NCI-H2107 treated with DMSO at 0.1 percent for 48 hours (cell line): ENCODE results near the gene TM9SF3.

ENCODE experiments used
- DNase-seq: peaks from one replicate; lab custom pipeline; 2025; ENCODE audit not compliant: unreplicated experiment; lab: John Stamatoyannopoulos, UW

TM9SF3 gene

DNA sequence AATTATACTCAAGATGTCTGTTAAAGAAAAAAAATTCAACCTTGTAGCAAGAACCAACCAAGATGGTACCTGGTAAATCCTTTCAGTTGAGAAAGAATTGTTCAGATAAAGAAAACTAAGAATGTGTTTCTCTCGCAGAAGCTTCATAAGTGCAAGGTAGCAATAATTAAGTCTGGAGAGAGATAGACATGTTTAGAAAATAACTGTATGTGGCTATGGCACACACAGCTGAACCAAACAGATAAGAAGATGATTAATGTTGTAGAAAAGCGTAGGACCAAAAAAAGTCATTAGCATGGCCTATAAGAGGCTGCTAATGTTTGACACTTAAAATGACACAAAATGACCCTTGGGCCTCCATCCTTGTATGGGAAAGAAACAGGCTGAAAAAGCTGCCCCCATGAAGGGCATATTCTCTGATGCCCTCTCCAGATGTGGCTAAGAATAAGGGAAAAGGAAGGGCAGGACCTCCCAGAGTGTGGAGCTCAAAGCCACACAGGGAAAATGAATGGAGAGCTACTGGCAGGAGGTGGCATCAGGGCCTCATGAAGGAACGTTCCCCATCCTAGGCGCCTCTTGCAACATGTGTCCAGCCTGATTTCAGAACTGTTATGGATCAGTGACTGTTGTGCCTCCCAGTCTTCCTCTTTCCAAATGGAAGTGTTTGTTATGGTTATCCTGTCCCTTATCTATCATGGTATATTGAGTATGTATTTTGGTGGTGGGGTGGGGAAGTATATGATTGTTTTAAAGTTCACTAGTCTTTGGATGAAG is 103.8 kb downstream of the TM9SF3 start:
- no peak for DNase-seq

DNA sequence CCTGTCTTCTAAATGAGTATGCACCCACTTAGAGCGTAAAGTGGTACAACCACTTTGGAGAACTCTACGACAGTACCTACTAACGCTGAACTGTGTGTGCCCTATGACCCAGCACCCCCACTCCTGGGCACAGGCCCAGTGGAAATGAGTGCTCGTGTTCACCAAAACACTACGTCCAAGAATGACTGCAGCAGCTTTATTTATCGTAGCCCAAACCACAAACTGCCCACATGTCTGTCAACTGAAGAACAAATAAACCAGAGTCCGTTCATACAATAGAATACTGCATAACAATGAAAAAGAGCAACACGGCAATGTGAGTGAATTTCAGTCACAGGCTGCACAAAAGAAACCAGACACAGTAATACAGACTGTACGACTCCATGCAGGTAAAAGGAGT is 108.5 kb downstream of the TM9SF3 start:
- no peak for DNase-seq

DNA sequence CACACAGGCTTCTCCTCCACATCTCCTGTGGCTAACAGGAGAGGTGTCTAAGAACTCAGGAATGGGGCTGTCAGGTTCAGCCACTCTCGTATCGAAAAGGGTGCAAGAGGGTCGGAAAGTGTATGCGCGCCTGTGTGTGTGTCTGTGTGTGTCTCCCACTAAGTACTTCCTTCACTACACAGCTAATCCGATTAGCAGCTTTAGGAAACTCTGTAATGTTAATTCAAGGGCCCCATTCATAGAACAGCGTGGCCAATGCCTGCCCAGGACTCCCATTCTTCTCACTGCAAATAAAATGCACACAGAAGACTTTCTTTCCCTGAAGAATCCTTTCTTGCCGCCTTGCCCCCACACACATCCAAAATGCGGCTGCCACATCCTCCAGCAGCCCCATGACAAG is 112.9 kb downstream of the TM9SF3 start:
- no peak for DNase-seq

DNA sequence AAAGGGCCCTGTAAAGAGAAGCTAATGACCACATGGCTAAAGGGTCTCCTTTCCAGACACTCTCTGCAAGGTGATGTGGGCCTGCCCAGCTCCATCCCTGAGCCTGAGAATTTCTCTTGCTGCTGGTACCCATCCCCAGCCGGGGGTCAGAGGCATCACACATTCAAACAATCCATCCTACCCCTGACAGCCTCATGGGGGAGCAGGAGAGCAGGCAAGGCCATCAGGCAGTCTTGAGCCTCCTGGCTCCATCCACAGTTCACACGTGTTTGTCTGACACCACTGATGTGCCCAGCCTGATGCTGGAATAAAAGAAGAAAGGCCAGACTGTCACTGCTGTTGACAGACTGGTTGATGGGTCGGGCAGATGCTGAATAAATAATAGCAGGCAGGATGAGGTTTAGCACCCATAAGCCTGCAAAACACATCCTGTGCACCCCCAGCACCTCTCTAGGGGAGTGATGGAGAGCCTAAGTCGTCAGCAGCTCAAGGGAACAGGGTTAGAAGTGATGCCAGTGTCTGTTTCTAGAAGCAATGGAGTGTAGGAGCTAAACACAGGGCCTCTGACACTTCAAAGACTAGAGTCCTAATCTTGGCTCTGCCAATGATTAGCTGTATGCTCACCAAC is 116.6 kb downstream of the TM9SF3 start:
- no peak for DNase-seq

DNA sequence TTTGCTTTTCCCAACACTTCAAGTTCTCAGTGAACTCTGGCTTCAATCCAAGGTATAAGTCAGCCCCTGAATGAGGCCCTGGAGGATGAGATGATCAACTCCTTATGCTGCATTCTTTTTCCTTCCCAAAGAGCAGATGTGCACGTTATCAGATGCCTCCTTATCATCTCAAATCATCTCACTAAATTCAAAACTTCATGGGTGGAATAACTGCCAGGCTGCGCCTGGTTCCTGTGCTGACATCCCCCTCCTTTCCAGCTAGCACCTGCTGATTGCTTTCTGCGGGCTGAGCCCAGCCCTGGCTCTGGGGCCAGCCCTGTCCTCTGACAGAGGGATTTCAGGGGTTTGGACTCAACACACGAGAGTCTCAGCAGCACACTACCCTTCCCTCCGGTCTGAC is 118.0 kb downstream of the TM9SF3 start:
- DNase-seq, result no peak
